Measurements from ENCODE around the gene LFNG. TPM values are rescaled to one million over a fixed set of nuclear protein-coding genes. Genes with fewer than 3 reads are reported as not detected.

LFNG gene
- total and polyA plus RNA-seq, 9 donors, result 0.86 to 8.2 (median 3.3) TPM

DNA sequence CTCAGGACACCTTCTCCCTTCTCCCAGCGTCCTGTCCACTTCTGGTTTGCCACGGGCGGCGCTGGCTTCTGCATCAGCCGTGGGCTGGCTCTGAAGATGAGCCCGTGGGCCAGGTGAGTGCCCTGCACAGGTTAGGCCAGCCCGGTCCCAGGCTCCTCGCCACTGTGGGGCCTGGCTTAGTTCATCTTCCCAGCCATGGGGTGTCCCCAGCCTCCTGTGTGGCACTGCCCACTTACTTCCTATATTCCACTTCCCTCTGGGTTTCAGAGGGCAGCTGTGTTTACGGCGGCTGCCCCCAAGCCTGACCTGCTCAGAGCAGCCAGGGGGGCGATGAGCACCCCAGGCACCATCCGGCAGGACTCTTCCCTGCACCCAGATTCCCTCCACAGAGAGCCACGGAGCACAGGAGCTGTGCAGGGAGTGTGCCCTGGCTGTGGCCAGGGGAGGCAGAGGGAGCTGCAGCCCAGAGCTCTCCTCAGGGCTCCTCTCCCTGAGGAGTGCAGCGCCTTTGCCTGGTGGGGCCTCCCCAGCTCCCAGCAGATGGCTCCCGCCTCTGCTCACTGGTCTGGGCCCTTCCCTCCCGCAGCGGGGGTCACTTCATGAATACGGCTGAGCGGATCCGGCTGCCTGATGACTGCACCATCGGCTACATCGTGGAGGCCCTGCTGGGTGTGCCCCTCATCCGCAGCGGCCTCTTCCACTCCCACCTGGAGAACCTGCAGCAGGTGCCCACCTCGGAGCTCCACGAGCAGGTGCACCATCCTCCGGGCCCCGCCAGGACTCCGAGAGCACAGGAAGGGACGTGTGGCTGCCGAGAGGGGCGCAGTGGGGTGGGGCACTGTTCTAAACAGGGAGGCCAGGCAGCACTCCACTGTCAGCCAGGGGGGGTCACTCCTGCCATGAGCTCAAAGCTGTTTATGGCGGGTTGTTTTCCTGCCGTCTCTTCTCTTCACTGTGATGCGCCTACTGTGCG lies 6.4 kb downstream of the LFNG start:
- Histone ChIP-seq H3K27me3 (no peaks in the 10 kb centered on the region), H3K27ac (no peak overlapping the region), H3K9me3 (no peaks in the 10 kb centered on the region), H3K4me1 (ENCODE audit: insufficient read depth) (peaks cover 4% of the 10 kb centered on the region), H3K4me3 (no peak overlapping the region), H3K36me3 (no peaks in the 10 kb centered on the region)
- DNase-seq, result no peak
- TF ChIP-seq, protein P1, sequence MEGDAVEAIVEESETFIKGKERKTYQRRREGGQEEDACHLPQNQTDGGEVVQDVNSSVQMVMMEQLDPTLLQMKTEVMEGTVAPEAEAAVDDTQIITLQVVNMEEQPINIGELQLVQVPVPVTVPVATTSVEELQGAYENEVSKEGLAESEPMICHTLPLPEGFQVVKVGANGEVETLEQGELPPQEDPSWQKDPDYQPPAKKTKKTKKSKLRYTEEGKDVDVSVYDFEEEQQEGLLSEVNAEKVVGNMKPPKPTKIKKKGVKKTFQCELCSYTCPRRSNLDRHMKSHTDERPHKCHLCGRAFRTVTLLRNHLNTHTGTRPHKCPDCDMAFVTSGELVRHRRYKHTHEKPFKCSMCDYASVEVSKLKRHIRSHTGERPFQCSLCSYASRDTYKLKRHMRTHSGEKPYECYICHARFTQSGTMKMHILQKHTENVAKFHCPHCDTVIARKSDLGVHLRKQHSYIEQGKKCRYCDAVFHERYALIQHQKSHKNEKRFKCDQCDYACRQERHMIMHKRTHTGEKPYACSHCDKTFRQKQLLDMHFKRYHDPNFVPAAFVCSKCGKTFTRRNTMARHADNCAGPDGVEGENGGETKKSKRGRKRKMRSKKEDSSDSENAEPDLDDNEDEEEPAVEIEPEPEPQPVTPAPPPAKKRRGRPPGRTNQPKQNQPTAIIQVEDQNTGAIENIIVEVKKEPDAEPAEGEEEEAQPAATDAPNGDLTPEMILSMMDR (IDR thresholded peaks at IDR 0.05), result no peak
- TF ChIP-seq POLR2A (IDR thresholded peaks at IDR 0.05) (no peak), EP300 (IDR thresholded peaks at IDR 0.05) (no peak)
- WGBS, 3 donors, result 84 to 87% (median 86%) methylated on average over 36 of the region's 36 CpGs
- intact Hi-C loops (cut with DNase I), result no loop called here

- Histone ChIP-seq H3K4me3 (no peak overlapping the region), H3K27me3 (no peaks in the 10 kb centered on the region), H3K9me3 (no peaks in the 10 kb centered on the region), H3K36me3 (no peaks in the 10 kb centered on the region), H3K27ac (no peak overlapping the region), H3K4me1 (ENCODE audit: insufficient read depth) (peaks cover 4% of the 10 kb centered on the region)
- no peak for DNase-seq
- 86 to 93% (median 92%) methylated on average over 36 to 40 of the region's 40 CpGs for WGBS, 3 donors
- intact Hi-C loops (cut with DNase I), result no loop called here
- TF ChIP-seq POLR2A (IDR thresholded peaks at IDR 0.05) (no peak), EP300 (IDR thresholded peaks at IDR 0.05) (no peak)
- TF ChIP-seq, protein P1 (IDR thresholded peaks at IDR 0.05), result no peak
These were observed 7.3 kb downstream of the LFNG start for GRCh38 chr7:2526659-2527504.

DNA sequence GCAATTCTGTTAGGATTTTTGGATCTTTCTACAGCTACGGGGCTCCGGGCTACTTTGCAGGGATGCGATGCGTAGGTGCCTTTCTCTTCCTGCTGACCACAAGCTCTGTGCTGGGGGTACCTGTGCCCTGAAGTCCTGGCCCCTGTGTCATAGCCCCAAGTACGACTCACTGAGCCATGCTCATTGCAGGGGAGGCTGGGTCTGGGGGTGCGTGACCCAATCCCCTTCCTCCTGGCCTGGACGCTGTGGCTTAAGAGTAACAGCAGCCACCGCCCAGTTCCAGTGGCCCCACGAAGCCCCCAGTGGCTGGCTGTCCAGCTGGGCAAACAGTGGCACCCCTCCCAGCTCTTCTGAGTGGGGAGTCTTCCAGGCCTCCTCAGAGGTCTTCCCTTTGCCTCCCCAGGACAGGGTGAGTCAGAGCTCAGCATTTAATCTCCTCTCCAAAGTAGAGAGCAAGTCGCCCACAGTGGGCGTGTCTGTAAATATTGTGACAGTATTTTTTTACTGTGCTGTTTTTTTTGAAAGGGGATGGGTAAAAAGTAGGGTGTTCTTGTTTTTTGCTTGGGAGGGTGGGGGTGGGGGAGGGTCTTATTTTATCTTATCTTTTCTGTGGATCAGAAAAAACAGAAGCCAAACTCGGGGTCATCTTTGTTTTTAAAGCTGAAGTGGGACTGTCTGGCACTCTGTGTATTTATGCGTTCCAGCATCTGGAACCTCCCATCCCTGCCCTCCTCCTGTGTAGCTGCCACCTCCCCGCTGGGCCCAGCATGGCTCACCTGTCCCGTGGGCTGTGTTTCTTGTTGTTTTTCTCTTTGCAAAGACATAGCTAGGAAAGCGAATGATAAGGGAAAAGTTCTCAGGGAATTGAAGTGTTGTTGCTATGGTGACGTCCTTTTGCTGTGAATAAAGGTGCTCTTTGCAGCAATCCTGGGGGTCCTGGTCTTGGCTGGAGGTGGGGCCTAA lies 8.2 kb downstream of the LFNG start:
- H3K27me3 ChIP-seq, result no peaks in the 10 kb centered on the region
- intact Hi-C loops (cut with DNase I), result no loop called here
- no peaks in the 10 kb centered on the region for H3K9me3 ChIP-seq
- H3K4me3 ChIP-seq, result no peak overlapping the region
- peaks cover 4% of the 10 kb centered on the region for H3K4me1 ChIP-seq (ENCODE audit: insufficient read depth)
- 72 to 77% (median 77%) methylated on average over 16 to 17 of the region's 17 CpGs for WGBS, 3 donors
- no peak for TF ChIP-seq POLR2A (IDR thresholded peaks at IDR 0.05)
- TF ChIP-seq, protein P1 (IDR thresholded peaks at IDR 0.05), result no peak
- no peak for TF ChIP-seq EP300 (IDR thresholded peaks at IDR 0.05)
- no peak for DNase-seq
- no peak overlapping the region for H3K27ac ChIP-seq
- H3K36me3 ChIP-seq, result no peaks in the 10 kb centered on the region
